GM23248 (cell line): ENCODE measurements around the gene SCMH1.

Experiments used
- EZH2 ChIP-seq: fragments of 200-600 bp; sonication (generic); IDR thresholded peaks from 2 replicates; pipeline ENCODE4 v1.6.1; 2018; ENCODE audit warnings: antibody characterized with exemption, mild to moderate bottlenecking; ENCODE audit not compliant: insufficient read depth, poor library complexity, severe bottlenecking
- EZH2phosphoT487 ChIP-seq: fragments of 200-600 bp; sonication (generic); IDR thresholded peaks from 2 replicates; pipeline ENCODE4 v1.6.1; 2018; ENCODE audit warnings: antibody characterized with exemption, moderate library complexity, mild to moderate bottlenecking, low read depth; ENCODE audit not compliant: insufficient read depth

DNA sequence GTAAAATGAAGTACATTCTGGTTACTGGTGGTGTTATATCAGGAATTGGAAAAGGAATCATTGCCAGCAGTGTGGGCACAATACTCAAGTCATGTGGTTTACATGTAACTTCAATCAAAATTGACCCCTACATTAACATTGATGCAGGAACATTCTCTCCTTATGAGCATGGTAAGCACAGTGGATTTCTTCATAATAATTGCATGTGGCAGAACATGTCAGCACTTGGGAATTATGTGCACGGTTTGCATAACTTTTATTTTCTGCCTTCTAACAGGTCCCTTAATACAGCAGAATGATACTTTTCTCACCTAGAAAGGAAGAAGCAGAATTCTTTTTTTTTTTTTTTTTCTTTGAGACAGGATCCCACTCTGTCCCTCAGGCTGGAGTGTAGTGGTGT lies 258.8 kb downstream of the SCMH1 start:
- no peak for TF ChIP-seq EZH2phosphoT487
- no peak for TF ChIP-seq EZH2
